ENCODE results near the gene HS3ST2.

DNA sequence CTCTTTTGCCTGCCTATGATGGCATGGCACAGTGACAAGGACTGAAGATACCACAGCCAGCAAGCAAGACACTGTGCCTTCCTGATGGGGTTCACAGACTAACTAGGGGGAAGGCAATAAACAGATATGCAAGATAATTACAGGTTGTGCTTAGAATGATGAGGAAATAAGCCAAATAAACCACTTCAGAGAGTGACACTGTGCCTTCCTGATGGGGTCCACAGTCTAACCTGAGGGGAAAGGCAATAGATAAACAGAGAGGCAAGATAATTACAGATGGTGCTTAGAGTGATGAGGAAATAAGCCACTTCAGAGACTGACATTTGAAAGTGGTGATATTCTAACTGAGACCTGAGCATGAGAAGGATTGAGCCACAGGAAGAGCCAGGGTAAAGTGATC, 84.2 kb downstream of the HS3ST2 start:
- TF ChIP-seq, protein P1, sequence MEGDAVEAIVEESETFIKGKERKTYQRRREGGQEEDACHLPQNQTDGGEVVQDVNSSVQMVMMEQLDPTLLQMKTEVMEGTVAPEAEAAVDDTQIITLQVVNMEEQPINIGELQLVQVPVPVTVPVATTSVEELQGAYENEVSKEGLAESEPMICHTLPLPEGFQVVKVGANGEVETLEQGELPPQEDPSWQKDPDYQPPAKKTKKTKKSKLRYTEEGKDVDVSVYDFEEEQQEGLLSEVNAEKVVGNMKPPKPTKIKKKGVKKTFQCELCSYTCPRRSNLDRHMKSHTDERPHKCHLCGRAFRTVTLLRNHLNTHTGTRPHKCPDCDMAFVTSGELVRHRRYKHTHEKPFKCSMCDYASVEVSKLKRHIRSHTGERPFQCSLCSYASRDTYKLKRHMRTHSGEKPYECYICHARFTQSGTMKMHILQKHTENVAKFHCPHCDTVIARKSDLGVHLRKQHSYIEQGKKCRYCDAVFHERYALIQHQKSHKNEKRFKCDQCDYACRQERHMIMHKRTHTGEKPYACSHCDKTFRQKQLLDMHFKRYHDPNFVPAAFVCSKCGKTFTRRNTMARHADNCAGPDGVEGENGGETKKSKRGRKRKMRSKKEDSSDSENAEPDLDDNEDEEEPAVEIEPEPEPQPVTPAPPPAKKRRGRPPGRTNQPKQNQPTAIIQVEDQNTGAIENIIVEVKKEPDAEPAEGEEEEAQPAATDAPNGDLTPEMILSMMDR (conservative IDR thresholded peaks at IDR 0.05; ENCODE audit: low read depth, low read length), result no peak
- no peak for TF ChIP-seq EZH2 (IDR thresholded peaks at IDR 0.05; ENCODE audit: borderline replicate concordance, low read depth, low read length, poor library complexity, severe bottlenecking)
